ENCODE measurements around the gene STMP1.

Gene STMP1

GRCh38 chr7:135712182-135712782, 50.0 kb downstream of the STMP1 start:
- in situ Hi-C loops (cut with MboI; ENCODE audit: low pct_unique_long_range_greater_than_20kb, low sequenced_read_pairs, unreplicated experiment) = no loop called here
- TF ChIP-seq CTCF (IDR thresholded peaks at IDR 0.05; ENCODE audit: extremely low read depth, insufficient read depth, missing control alignments) = no peak
- no peak for DNase-seq (ENCODE audit: low spot score)

GRCh38 chr7:135712796-135713195, 50.5 kb downstream of the STMP1 start:
- no peak for TF ChIP-seq CTCF (IDR thresholded peaks at IDR 0.05; ENCODE audit: extremely low read depth, insufficient read depth, missing control alignments)
- DNase-seq (ENCODE audit: low spot score) = no peak
- in situ Hi-C loops (cut with MboI; ENCODE audit: low pct_unique_long_range_greater_than_20kb, low sequenced_read_pairs, unreplicated experiment) = no loop called here

GRCh38 chr7:135713836-135714470, 51.6 kb downstream of the STMP1 start:
- TF ChIP-seq CTCF (IDR thresholded peaks at IDR 0.05; ENCODE audit: extremely low read depth, insufficient read depth, missing control alignments) = no peak
- in situ Hi-C loops (cut with MboI; ENCODE audit: low pct_unique_long_range_greater_than_20kb, low sequenced_read_pairs, unreplicated experiment) = no loop called here
- no peak for DNase-seq (ENCODE audit: low spot score)

- in situ Hi-C loops (cut with MboI; ENCODE audit: low pct_unique_long_range_greater_than_20kb, low sequenced_read_pairs, unreplicated experiment) = no loop called here
- TF ChIP-seq CTCF (IDR thresholded peaks at IDR 0.05; ENCODE audit: extremely low read depth, insufficient read depth, missing control alignments) = no peak
- DNase-seq (ENCODE audit: low spot score) = no peak
Measured at GRCh38 chr7:135714534-135715009, 52.3 kb downstream of the STMP1 start.

- DNase-seq (ENCODE audit: low spot score) = no peak
- no peak for TF ChIP-seq CTCF (IDR thresholded peaks at IDR 0.05; ENCODE audit: extremely low read depth, insufficient read depth, missing control alignments)
- in situ Hi-C loops (cut with MboI; ENCODE audit: low pct_unique_long_range_greater_than_20kb, low sequenced_read_pairs, unreplicated experiment) = no loop called here
Measured at GRCh38 chr7:135715055-135715522, 52.8 kb downstream of the STMP1 start.

- no peak for DNase-seq (ENCODE audit: low spot score)
- in situ Hi-C loops (cut with MboI; ENCODE audit: low pct_unique_long_range_greater_than_20kb, low sequenced_read_pairs, unreplicated experiment) = no loop called here
- no peak for TF ChIP-seq CTCF (IDR thresholded peaks at IDR 0.05; ENCODE audit: extremely low read depth, insufficient read depth, missing control alignments)
Measured at GRCh38 chr7:135715673-135716072, 53.4 kb downstream of the STMP1 start.
